ENCODE measurements around the gene PLET1. TPM values are rescaled to one million over a fixed set of nuclear protein-coding genes. Genes with fewer than 3 reads are reported as not detected.

The PLET1 gene
- total RNA-seq, 4 donors from 2014 or later = not detected

DNA sequence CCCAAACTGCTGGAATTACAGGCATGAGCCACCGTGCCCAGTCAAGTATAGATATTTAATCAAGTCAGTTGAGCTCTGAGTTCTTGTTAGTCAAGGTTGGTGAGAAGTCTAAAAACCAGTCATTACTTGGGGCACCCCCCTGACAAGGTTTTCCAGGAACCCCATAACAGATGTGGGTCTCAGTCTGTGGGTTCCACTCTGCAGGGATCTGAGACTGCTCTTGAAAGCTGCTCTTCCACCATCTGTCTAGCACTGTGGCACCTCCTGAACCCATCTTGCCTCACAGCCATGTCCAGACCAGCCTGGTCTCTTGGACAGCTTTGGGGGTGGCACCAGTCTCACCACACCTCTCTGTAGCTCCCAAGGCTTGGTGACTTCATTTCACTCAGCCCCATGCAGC is 44.3 kb upstream of the PLET1 start:
- DNase-seq = no peak
- intact Hi-C loops (cut with DNase I; ENCODE audit: low total_unique reads) = no loop called here

DNA sequence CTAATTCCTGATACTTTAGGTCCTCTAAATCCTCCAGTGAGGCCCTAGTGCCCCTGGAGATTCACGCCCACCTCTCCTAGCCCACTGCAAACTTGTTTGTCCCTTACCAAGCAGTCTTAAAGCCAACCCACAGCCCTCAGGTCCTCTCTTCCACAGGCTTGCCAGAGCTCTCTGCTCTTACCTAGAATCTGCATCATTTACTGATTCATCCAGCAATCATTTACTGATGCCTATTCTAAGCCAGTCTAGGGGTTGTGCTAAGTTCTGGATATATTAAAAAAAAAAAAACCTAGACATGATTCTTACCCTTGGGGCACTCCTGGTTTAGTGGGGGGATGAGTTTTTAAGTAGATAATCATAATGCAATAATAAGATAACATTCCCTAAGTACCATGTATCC is 43.0 kb upstream of the PLET1 start:
- Histone ChIP-seq H3K4me1 (no peaks in the 10 kb centered on the region), H3K27me3 (no peaks in the 10 kb centered on the region), H3K9me3 (peaks cover 0 to 1% of the 10 kb centered on the region in 2 donors), H3K27ac (no peak overlapping the region), H3K36me3 (no peaks in the 10 kb centered on the region), H3K4me3 (no peak overlapping the region)
- TF ChIP-seq POLR2A (IDR thresholded peaks at IDR 0.05) = no peak
- TF ChIP-seq, protein P1, sequence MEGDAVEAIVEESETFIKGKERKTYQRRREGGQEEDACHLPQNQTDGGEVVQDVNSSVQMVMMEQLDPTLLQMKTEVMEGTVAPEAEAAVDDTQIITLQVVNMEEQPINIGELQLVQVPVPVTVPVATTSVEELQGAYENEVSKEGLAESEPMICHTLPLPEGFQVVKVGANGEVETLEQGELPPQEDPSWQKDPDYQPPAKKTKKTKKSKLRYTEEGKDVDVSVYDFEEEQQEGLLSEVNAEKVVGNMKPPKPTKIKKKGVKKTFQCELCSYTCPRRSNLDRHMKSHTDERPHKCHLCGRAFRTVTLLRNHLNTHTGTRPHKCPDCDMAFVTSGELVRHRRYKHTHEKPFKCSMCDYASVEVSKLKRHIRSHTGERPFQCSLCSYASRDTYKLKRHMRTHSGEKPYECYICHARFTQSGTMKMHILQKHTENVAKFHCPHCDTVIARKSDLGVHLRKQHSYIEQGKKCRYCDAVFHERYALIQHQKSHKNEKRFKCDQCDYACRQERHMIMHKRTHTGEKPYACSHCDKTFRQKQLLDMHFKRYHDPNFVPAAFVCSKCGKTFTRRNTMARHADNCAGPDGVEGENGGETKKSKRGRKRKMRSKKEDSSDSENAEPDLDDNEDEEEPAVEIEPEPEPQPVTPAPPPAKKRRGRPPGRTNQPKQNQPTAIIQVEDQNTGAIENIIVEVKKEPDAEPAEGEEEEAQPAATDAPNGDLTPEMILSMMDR (IDR thresholded peaks at IDR 0.05) = no peak
- intact Hi-C loops (cut with DNase I; ENCODE audit: low total_unique reads) = no loop called here
- no peak for DNase-seq

More for the DNA sequence above, 44.3 kb upstream of the PLET1 start:
- Histone ChIP-seq H3K36me3 (no peaks in the 10 kb centered on the region), H3K27ac (no peak overlapping the region), H3K4me1 (no peaks in the 10 kb centered on the region), H3K9me3 (peaks cover 0 to 4% of the 10 kb centered on the region in 2 donors), H3K27me3 (no peaks in the 10 kb centered on the region), H3K4me3 (no peak overlapping the region)
- TF ChIP-seq, protein P1 (IDR thresholded peaks at IDR 0.05) = no peak
- TF ChIP-seq POLR2A (IDR thresholded peaks at IDR 0.05) = no peak

DNA sequence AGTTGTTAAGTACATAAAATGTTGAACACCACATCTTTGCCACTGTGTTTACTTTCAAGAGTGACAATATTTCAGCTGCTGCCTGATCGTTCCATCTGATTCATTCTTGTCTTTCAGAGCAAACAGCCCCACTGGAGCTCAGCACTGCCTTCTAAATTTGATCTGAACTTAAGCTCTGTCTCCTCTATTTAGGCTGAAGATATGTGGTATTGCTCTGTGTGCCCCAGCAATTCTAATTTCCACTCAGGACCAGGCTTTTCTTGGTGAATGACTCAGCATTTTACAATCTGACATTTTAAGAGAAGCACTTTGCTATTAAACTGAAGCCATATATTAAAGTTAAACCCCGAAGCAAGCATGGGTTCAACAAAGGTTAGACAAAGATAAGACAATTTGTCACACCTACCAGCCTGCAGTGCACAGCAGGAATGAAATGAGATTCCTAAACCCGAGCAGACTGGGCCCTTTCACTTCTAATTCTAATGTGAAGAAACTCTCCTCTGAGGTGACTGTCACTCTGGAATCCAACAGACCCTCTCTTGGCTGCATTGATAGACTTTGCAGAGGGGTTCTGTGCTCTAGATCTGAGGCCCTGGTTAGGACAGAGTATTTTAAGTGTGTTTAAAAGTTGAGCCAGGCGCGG is 41.7 kb upstream of the PLET1 start:
- Histone ChIP-seq H3K27ac (no peak overlapping the region), H3K27me3 (no peaks in the 10 kb centered on the region), H3K4me3 (no peak overlapping the region), H3K36me3 (no peaks in the 10 kb centered on the region), H3K4me1 (no peaks in the 10 kb centered on the region), H3K9me3 (no peaks in the 10 kb centered on the region)
- TF ChIP-seq, protein P1 (IDR thresholded peaks at IDR 0.05) = no peak
- intact Hi-C loops (cut with DNase I; ENCODE audit: low total_unique reads) = no loop called here
- no peak for DNase-seq

DNA sequence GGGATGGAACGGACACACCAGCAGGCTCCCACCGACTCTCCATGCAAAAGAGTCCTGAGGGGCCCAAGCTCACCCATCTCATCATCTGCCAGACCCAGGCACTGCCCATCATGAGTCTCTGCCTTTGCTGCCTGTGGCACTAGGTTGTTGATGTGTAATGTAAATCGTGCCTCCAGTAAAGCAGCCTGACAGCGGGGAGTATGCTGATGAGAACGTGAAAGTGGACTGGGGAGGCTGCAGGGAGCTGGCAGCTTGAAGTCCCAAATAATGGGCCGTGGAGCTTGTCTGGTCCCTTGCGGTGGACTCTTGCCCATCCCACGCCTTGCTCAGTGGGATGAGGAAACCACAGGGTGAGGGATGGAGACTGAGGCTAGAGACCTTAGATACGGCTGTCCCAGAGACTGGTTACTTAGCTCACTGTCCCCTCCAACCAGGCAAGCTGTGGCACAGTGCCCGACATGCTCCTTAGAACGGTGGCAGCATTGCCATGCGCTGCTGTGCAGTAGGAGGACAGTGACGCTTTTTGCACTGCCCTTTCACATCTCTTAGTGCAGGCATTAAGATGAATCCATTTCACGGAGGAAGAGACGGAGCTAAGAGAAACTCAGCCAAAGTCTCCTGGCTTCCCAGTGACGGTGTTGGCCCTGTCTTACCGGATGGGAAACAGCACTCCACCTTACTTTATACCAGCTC is 39.6 kb upstream of the PLET1 start:
- Histone ChIP-seq H3K4me1 (no peaks in the 10 kb centered on the region), H3K27me3 (no peaks in the 10 kb centered on the region), H3K4me3 (no peak overlapping the region), H3K9me3 (no peaks in the 10 kb centered on the region), H3K27ac (no peak overlapping the region), H3K36me3 (no peaks in the 10 kb centered on the region)
- intact Hi-C loops (cut with DNase I; ENCODE audit: low total_unique reads) = no loop called here
- TF ChIP-seq, protein P1 (IDR thresholded peaks at IDR 0.05) = no peak
- TF ChIP-seq POLR2A (IDR thresholded peaks at IDR 0.05) = no peak
- no peak for DNase-seq

DNA sequence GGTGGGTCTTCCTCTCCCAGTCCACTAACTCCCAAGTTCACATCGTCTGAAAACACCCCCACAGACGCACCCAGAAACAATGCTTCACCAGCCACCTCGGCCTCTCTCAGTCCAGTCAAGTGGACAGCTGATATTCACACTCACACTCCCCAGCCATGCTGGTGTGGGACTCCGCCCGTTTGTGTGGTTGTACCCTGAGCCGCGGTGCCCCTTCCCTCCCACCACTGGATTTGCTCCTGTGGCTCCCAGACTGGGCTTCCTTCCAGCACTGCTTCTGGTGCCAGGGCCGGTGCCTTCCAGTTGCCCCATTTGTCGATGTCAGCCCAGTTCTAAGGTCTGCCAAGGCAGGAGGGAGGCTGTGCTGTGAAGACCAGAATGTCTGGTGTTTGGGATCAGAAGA is 37.9 kb upstream of the PLET1 start:
- TF ChIP-seq POLR2A (IDR thresholded peaks at IDR 0.05) = no peak
- TF ChIP-seq, protein P1 (IDR thresholded peaks at IDR 0.05) = no peak

More for the DNA sequence above, 37.9 kb upstream of the PLET1 start:
- Histone ChIP-seq H3K4me1 (no peaks in the 10 kb centered on the region), H3K4me3 (no peak overlapping the region), H3K9me3 (no peaks in the 10 kb centered on the region), H3K36me3 (no peaks in the 10 kb centered on the region), H3K27me3 (no peaks in the 10 kb centered on the region), H3K27ac (no peak overlapping the region)
- no peak for DNase-seq
- intact Hi-C loops (cut with DNase I; ENCODE audit: low total_unique reads) = no loop called here
